Astrocyte (in vitro differentiated cells and primary cell): ENCODE data around the gene RARRES1. TPM values are rescaled to one million over a fixed set of nuclear protein-coding genes. Genes with fewer than 3 reads are reported as not detected.

Experiments
- DNase-seq: peaks from one replicate; pipeline ENCODE4 v3.0.0-alpha.2; 2010; ENCODE audit warnings: low read depth
- FAIRE-seq: peaks from 2 replicates; lab custom pipeline; 2011; peaks lifted over from hg19 to GRCh38; lab: Jason Lieb, UNC
- H2AFZ ChIP-seq: 2 replicates; pipeline ENCODE4 v1.6.0; 2012; ENCODE audit warnings: low read depth, low read length, inconsistent platforms
- H3K27ac ChIP-seq: 2 replicates; pipeline ENCODE4 v1.5.1; 2011; ENCODE audit warnings: low read depth, low read length, inconsistent platforms
- H3K27me3 ChIP-seq: 2 replicates; pipeline ENCODE4 v1.6.0; 2011; ENCODE audit warnings: low read length, inconsistent platforms; ENCODE audit not compliant: insufficient read depth
- H3K36me3 ChIP-seq: 2 replicates; pipeline ENCODE4 v1.5.1; 2011; ENCODE audit warnings: low read length, inconsistent platforms; ENCODE audit not compliant: insufficient read depth
- H3K4me1 ChIP-seq: 2 replicates; pipeline ENCODE4 v1.5.1; 2011; ENCODE audit warnings: low read length, inconsistent platforms; ENCODE audit not compliant: insufficient read depth
- H3K4me2 ChIP-seq: 2 replicates; pipeline ENCODE4 v1.6.0; 2012; ENCODE audit warnings: low read length, inconsistent platforms
- H3K4me3 ChIP-seq: 2 replicates; pipeline ENCODE4 v1.5.1; 2011; ENCODE audit warnings: low read depth, mild to moderate bottlenecking, low read length, inconsistent platforms; ENCODE audit not compliant: insufficient read depth
- H3K79me2 ChIP-seq: 2 replicates; pipeline ENCODE4 v1.6.0; 2012; ENCODE audit warnings: mild to moderate bottlenecking, low read length, inconsistent platforms; ENCODE audit not compliant: insufficient read depth
- H3K9ac ChIP-seq: 2 replicates; pipeline ENCODE4 v1.6.0; 2012; ENCODE audit warnings: mild to moderate bottlenecking, low read length, inconsistent platforms
- H3K9me3 ChIP-seq: 2 replicates; pipeline ENCODE4 v1.5.1; 2012; ENCODE audit warnings: low read depth, mild to moderate bottlenecking, low read length, inconsistent platforms; ENCODE audit not compliant: insufficient read depth
- H4K20me1 ChIP-seq: 2 replicates; pipeline ENCODE4 v1.6.0; 2012; ENCODE audit warnings: low read length, inconsistent platforms; ENCODE audit not compliant: insufficient read depth
- H3K27ac Mint-ChIP-seq: one replicate; pipeline ENCODE4 v1.8.0; 2021; ENCODE audit warnings: mild to moderate bottlenecking, mixed read lengths; ENCODE audit not compliant: unreplicated experiment
- H3K27me3 Mint-ChIP-seq: one replicate; pipeline ENCODE4 v1.8.0; 2021; ENCODE audit warnings: low read depth, mixed read lengths; ENCODE audit not compliant: unreplicated experiment
- H3K36me3 Mint-ChIP-seq: one replicate; pipeline ENCODE4 v1.8.0; 2021; ENCODE audit warnings: low read depth, mixed read lengths; ENCODE audit not compliant: unreplicated experiment
- H3K4me1 Mint-ChIP-seq: one replicate; pipeline ENCODE4 v1.8.0; 2021; ENCODE audit warnings: low read depth, mixed read lengths; ENCODE audit not compliant: unreplicated experiment
- H3K4me3 Mint-ChIP-seq: one replicate; pipeline ENCODE4 v1.8.0; 2021; ENCODE audit warnings: mild to moderate bottlenecking, moderate library complexity, mixed read lengths; ENCODE audit not compliant: unreplicated experiment
- H3K9me3 Mint-ChIP-seq: one replicate; pipeline ENCODE4 v1.8.0; 2021; ENCODE audit warnings: mild to moderate bottlenecking, mixed read lengths; ENCODE audit not compliant: unreplicated experiment
- EZH2 ChIP-seq: IDR thresholded peaks from 2 replicates; pipeline ENCODE4 v1.6.1; 2012; ENCODE audit warnings: mild to moderate bottlenecking, low read length, inconsistent platforms; ENCODE audit not compliant: insufficient read depth
- total RNA-seq: library from RNA; stranded (reverse); gene quantifications from 2 replicates; pipeline ENCODE4 v1.2.1, GENCODE V29; 2021
- TF ChIP-seq, protein P1 (sequence below): IDR thresholded peaks from 2 replicates; pipeline ENCODE4 v1.5.1; 2011; ENCODE audit warnings: low read depth, mild to moderate bottlenecking, inconsistent platforms, low read length, moderate library complexity; ENCODE audit not compliant: insufficient read depth

RARRES1 gene
- total RNA-seq, 1 donor from 2014 or later, result 1.2 TPM

DNA sequence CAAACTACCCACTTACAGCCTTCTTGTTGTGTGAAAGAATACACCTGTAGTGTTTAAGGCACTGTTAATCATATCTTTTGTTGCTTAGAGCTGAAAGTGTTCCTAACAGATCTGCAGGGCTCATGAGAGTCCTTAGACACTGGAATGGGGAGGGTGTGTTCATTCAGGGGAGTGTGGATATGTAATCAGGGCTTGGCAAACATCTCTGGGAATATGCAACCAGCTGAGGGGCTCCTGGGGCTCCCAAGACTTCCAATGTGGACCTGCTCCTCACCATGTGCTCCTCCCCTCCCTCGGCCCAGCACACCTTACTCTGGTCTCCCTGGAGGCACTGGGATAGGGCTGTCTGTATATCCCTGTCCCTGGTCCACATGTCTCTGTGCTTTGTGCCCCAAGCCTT lies 39.3 kb upstream of the RARRES1 start:
- H3K36me3 ChIP-seq, result no peaks in the 10 kb centered on the region
- no peaks in the 10 kb centered on the region for H3K9me3 ChIP-seq
- Mint-ChIP-seq H3K4me1 (peaks cover 29% of the 10 kb centered on the region), H3K9me3 (no peaks in the 10 kb centered on the region), H3K27ac (no peak overlapping the region), H3K36me3 (peaks cover 2% of the 10 kb centered on the region), H3K4me3 (no peak overlapping the region), H3K27me3 (peaks cover 4% of the 10 kb centered on the region)
- TF ChIP-seq EZH2, result no peak
- TF ChIP-seq, protein P1, sequence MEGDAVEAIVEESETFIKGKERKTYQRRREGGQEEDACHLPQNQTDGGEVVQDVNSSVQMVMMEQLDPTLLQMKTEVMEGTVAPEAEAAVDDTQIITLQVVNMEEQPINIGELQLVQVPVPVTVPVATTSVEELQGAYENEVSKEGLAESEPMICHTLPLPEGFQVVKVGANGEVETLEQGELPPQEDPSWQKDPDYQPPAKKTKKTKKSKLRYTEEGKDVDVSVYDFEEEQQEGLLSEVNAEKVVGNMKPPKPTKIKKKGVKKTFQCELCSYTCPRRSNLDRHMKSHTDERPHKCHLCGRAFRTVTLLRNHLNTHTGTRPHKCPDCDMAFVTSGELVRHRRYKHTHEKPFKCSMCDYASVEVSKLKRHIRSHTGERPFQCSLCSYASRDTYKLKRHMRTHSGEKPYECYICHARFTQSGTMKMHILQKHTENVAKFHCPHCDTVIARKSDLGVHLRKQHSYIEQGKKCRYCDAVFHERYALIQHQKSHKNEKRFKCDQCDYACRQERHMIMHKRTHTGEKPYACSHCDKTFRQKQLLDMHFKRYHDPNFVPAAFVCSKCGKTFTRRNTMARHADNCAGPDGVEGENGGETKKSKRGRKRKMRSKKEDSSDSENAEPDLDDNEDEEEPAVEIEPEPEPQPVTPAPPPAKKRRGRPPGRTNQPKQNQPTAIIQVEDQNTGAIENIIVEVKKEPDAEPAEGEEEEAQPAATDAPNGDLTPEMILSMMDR, result no peak
- DNase-seq (no peak), FAIRE-seq (no peak)
- no peak overlapping the region for H2AFZ ChIP-seq
- no peaks in the 10 kb centered on the region for H4K20me1 ChIP-seq
- no peak overlapping the region for H3K27ac ChIP-seq
- no peak overlapping the region for H3K9ac ChIP-seq
- H3K79me2 ChIP-seq, result no peaks in the 10 kb centered on the region
- no peak overlapping the region for H3K4me3 ChIP-seq
- peaks cover 31% of the 10 kb centered on the region for H3K4me1 ChIP-seq
- H3K27me3 ChIP-seq, result no peaks in the 10 kb centered on the region
- H3K4me2 ChIP-seq, result no peak overlapping the region

DNA sequence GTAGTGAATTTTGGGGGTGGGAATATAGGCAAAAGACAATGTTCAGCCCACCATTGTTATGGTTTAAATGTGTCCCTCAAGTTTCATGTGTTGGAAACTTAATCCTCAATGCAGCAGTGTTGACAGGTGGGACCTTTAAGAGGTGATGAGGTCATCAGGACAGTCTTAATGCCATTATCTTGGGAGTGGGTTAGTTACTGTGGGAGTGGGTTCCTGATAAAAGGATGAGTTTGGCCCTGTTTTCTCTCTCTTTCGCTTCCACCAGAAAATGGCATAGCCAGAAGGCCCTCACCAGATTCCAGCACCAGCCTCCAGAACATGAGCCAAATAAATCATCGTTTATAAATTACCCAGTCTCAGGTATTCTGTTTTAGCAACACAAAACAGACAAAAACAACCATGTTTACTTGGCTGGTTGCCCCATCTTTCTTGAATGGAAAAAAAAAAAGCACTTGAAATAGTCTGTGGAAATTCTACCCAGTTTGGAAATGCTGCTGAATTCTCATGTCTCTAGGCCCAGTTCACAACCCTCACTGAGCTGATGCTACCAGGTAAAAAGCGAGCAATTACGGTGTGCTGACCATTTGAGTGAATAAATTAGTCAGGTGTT lies 38.6 kb upstream of the RARRES1 start:
- no peaks in the 10 kb centered on the region for H3K27me3 ChIP-seq
- H3K4me2 ChIP-seq, result peak overlapping the region; percentile 76
- H3K79me2 ChIP-seq, result no peaks in the 10 kb centered on the region
- no peaks in the 10 kb centered on the region for H4K20me1 ChIP-seq
- TF ChIP-seq, protein P1, result no peak
- TF ChIP-seq EZH2, result no peak
- Mint-ChIP-seq H3K9me3 (no peaks in the 10 kb centered on the region), H3K27ac (no peak overlapping the region), H3K4me1 (peaks cover 29% of the 10 kb centered on the region), H3K27me3 (peaks cover 4% of the 10 kb centered on the region), H3K4me3 (no peak overlapping the region), H3K36me3 (peaks cover 2% of the 10 kb centered on the region)
- no peak for DNase-seq
- H2AFZ ChIP-seq, result no peak overlapping the region
- no peak overlapping the region for H3K9ac ChIP-seq
- H3K9me3 ChIP-seq, result no peaks in the 10 kb centered on the region
- H3K4me3 ChIP-seq, result no peak overlapping the region
- no peak for FAIRE-seq
- H3K4me1 ChIP-seq, result peaks cover 31% of the 10 kb centered on the region
- no peaks in the 10 kb centered on the region for H3K36me3 ChIP-seq
- H3K27ac ChIP-seq, result no peak overlapping the region

DNA sequence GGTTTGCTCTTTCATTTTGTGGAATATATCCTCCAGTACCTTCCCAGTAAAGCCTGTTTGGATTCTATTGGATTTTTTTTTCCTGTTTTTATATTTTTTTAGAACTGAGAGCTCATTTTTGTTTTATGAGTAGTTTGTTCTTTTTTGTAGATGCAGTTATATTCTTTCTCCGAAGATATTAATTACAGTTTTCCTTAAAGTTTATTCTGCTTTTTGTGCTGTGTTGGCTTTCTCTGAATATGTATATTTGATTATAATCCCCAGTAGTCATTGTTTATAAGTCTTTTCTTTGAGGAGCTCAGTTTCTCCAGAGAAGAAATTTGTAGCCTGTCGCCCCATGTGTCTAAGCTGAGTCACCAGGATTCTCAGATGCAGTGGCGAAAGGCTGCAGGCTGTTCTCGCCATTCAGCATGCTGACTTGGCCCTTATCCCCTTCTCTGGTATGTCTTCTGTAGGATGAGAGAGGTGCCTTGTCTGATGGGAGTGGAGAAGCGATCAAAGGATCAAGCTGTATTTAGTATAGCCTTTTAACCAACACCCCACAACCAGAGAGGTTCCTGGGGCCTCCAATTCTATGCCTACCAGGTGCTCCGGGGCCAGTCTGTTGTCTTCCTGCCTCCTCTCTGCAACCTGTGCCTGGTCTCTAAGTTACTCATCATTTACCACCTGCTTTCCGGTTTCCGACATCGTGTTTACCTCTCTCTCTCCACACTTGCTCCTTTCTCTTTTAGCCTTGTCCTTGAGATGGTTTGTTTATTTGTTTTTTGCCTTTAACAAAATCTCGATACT lies 37.9 kb upstream of the RARRES1 start:
- H2AFZ ChIP-seq, result no peak overlapping the region
- H3K9me3 ChIP-seq, result no peaks in the 10 kb centered on the region
- no peaks in the 10 kb centered on the region for H3K79me2 ChIP-seq
- DNase-seq, result peak; percentile 85
- Mint-ChIP-seq H3K4me1 (peaks cover 29% of the 10 kb centered on the region), H3K27ac (peak overlapping the region; percentile 63), H3K4me3 (no peak overlapping the region), H3K9me3 (no peaks in the 10 kb centered on the region), H3K36me3 (peaks cover 2% of the 10 kb centered on the region), H3K27me3 (peaks cover 4% of the 10 kb centered on the region)
- H3K4me2 ChIP-seq, result peak overlapping the region; percentile 76
- peaks cover 36% of the 10 kb centered on the region for H3K4me1 ChIP-seq
- peak overlapping the region; percentile 68 for H3K9ac ChIP-seq
- TF ChIP-seq EZH2, result no peak
- TF ChIP-seq, protein P1, result no peak
- peak overlapping the region; percentile 6 for H3K4me3 ChIP-seq
- no peaks in the 10 kb centered on the region for H3K27me3 ChIP-seq
- no peaks in the 10 kb centered on the region for H4K20me1 ChIP-seq
- peak overlapping the region; percentile 81 for H3K27ac ChIP-seq
- no peak for FAIRE-seq
- H3K36me3 ChIP-seq, result no peaks in the 10 kb centered on the region
